GM23338 (cell line): ENCODE results near the gene CHD5. TPM values are rescaled to one million over a fixed set of nuclear protein-coding genes. Genes with fewer than 3 reads are reported as not detected.
A peak's percentile ranks its signal among the peaks of the same experiment; 100 is the strongest.

Experiments used
- ATAC-seq: fragments of 200-7000 bp; cut with Tn5 transposase; 3 replicates; pipeline ENCODE4 v1.9.1; 2020
- DNase-seq: peaks from one replicate; pipeline ENCODE4 v3.0.0-alpha.2; 2015; ENCODE audit warnings: low spot score
- H2AFZ ChIP-seq: fragments of 200-600 bp; sonication (generic); 2 replicates; pipeline ENCODE4 v1.8.0; 2016; ENCODE audit warnings: antibody characterized with exemption, mild to moderate bottlenecking, moderate library complexity
- H3F3A ChIP-seq: fragments of 200-600 bp; sonication (generic); replicated peaks from 2 replicates; pipeline ENCODE4 v1.8.0; 2017; ENCODE audit warnings: antibody characterized with exemption, mixed run types, low read depth
- H3K27ac ChIP-seq: fragments of 200-600 bp; sonication (generic); 2 replicates; pipeline ENCODE4 v1.6.1; 2016; ENCODE audit warnings: low read depth
- H3K27me3 ChIP-seq: fragments of 200-600 bp; sonication (generic); 2 replicates; pipeline ENCODE4 v1.8.0; 2016; ENCODE audit warnings: mild to moderate bottlenecking, mixed run types, moderate library complexity; ENCODE audit not compliant: insufficient read depth
- H3K36me3 ChIP-seq: fragments of 200-600 bp; sonication (generic); 2 replicates; pipeline ENCODE4 v1.8.0; 2016; ENCODE audit warnings: mild to moderate bottlenecking; ENCODE audit not compliant: insufficient read depth
- H3K4me1 ChIP-seq: fragments of 200-600 bp; sonication (generic); 2 replicates; pipeline ENCODE4 v1.8.0; 2016; ENCODE audit warnings: mild to moderate bottlenecking, moderate library complexity; ENCODE audit not compliant: insufficient read depth
- H3K4me2 ChIP-seq: fragments of 200-600 bp; sonication (generic); 2 replicates; pipeline ENCODE4 v1.7.1; 2017; ENCODE audit warnings: mixed run types
- H3K4me3 ChIP-seq: fragments of 200-600 bp; sonication (generic); 2 replicates; pipeline ENCODE4 v1.6.1; 2016; ENCODE audit warnings: mixed run types
- H3K79me2 ChIP-seq: fragments of 200-600 bp; sonication (generic); replicated peaks from 2 replicates; pipeline ENCODE4 v1.8.0; 2017; ENCODE audit warnings: mild to moderate bottlenecking; ENCODE audit not compliant: insufficient read depth
- H3K9me2 ChIP-seq: fragments of 200-600 bp; sonication (generic); 2 replicates; pipeline ENCODE4 v1.8.0; 2017; ENCODE audit not compliant: insufficient read depth
- H4K20me1 ChIP-seq: fragments of 200-600 bp; sonication (generic); replicated peaks from 2 replicates; pipeline ENCODE4 v1.8.0; 2017; ENCODE audit warnings: mild to moderate bottlenecking; ENCODE audit not compliant: insufficient read depth
- H3K27ac Mint-ChIP-seq: 2 replicates; pipeline ENCODE4 v1.8.0; 2020; ENCODE audit warnings: inconsistent platforms, mild to moderate bottlenecking, moderate library complexity, mixed read lengths
- H3K27me3 Mint-ChIP-seq: 3 replicates; pipeline ENCODE4 v1.8.0; 2022; ENCODE audit warnings: low read depth, mild to moderate bottlenecking, moderate library complexity, mixed read lengths, inconsistent platforms; ENCODE audit not compliant: insufficient read depth, poor library complexity
- H3K36me3 Mint-ChIP-seq: 3 replicates; pipeline ENCODE4 v1.8.0; 2021; ENCODE audit warnings: low read depth, mild to moderate bottlenecking, inconsistent platforms, moderate library complexity, mixed read lengths
- H3K4me1 Mint-ChIP-seq: 3 replicates; pipeline ENCODE4 v1.8.0; 2020; ENCODE audit warnings: mild to moderate bottlenecking, inconsistent platforms, mixed read lengths
- H3K4me3 Mint-ChIP-seq: 3 replicates; pipeline ENCODE4 v1.8.0; 2021; ENCODE audit warnings: moderate library complexity, mild to moderate bottlenecking, inconsistent platforms, mixed read lengths
- H3K9me3 Mint-ChIP-seq: 3 replicates; pipeline ENCODE4 v1.8.0; 2020; ENCODE audit warnings: moderate library complexity, mild to moderate bottlenecking, inconsistent platforms, mixed read lengths
- CREB1 ChIP-seq: fragments of 250-450 bp; sonication (Bioruptor Pico); IDR thresholded peaks from 2 replicates; pipeline ENCODE4 v1.5.0; 2020; ENCODE audit warnings: low read depth, mild to moderate bottlenecking, moderate library complexity
- CTCF ChIP-seq, 2 experiments: fragments of 200-600 bp in 1 of 2; sonication (generic) in 1 of 2; conservative IDR thresholded peaks; 2 replicates each; pipeline versions ENCODE4 v1.5.1 to v1.6.1; 2016 to 2017; ENCODE audit warnings: antibody characterized with exemption in 2 of 2, low read depth in 2 of 2, mild to moderate bottlenecking in 2 of 2, moderate library complexity in 1 of 2
- EZH2 ChIP-seq: fragments of 200-600 bp; sonication (generic); IDR thresholded peaks from one replicate; pipeline ENCODE4 v1.8.0; 2017; ENCODE audit warnings: antibody characterized with exemption, mild to moderate bottlenecking, low read depth; ENCODE audit not compliant: unreplicated experiment
- EZH2phosphoT487 ChIP-seq: fragments of 200-600 bp; sonication (generic); IDR thresholded peaks from one replicate; pipeline ENCODE4 v1.8.1; 2018; ENCODE audit warnings: antibody characterized with exemption; ENCODE audit not compliant: unreplicated experiment
- JUNB ChIP-seq: IDR thresholded peaks from one replicate; pipeline ENCODE4 v1.6.1; 2016; ENCODE audit warnings: antibody characterized with exemption; ENCODE audit not compliant: unreplicated experiment
- NANOG ChIP-seq: IDR thresholded peaks from 2 replicates; pipeline ENCODE4 v1.6.1; 2016; ENCODE audit warnings: antibody characterized with exemption, borderline replicate concordance
- POLR2AphosphoS5 ChIP-seq: IDR thresholded peaks from 2 replicates; pipeline ENCODE4 v1.6.1; 2016; ENCODE audit warnings: antibody characterized with exemption, low read depth
- REST ChIP-seq: IDR thresholded peaks from one replicate; pipeline ENCODE4 v1.6.1; 2018; ENCODE audit warnings: antibody characterized with exemption; ENCODE audit not compliant: unreplicated experiment
- STAT1 ChIP-seq: IDR thresholded peaks from one replicate; pipeline ENCODE4 v1.6.1; 2016; ENCODE audit warnings: antibody characterized with exemption; ENCODE audit not compliant: unreplicated experiment
- ZNF114 ChIP-seq: fragments of 250-450 bp; sonication (Bioruptor Pico); IDR thresholded peaks from 2 replicates; pipeline ENCODE4 v1.5.0; 2020; ENCODE audit warnings: mild to moderate bottlenecking, moderate library complexity
- ZNF331 ChIP-seq: fragments of 250-450 bp; sonication (Bioruptor Pico); IDR thresholded peaks from 2 replicates; pipeline ENCODE4 v1.5.0; 2020; ENCODE audit warnings: low read depth, mild to moderate bottlenecking, moderate library complexity
- polyA plus RNA-seq: library from polyadenylated mRNA; unstranded; fragments of >200 nt; fragmentation: Nextera tagmentation; extraction: Ambion mirVana; gene quantifications from 2 replicates; pipeline ENCODE4 v1.2.1, GENCODE V29; 2016
- total RNA-seq: library from RNA; depleted of rRNA; stranded (reverse); fragments of >200 nt; shearing (Covaris generic); gene quantifications from 2 replicates; pipeline ENCODE4 v1.2.3, GENCODE V29; 2014

Gene CHD5
- total and polyA plus RNA-seq, 2 experiments from 2014 or later, result 0.32 to 1.0 TPM

GRCh38 chr1:6142036-6142621 lies 38.0 kb downstream of the CHD5 start (continued):
- TF ChIP-seq CREB1, result no peak
- TF ChIP-seq POLR2AphosphoS5, result no peak

GRCh38 chr1:6141592-6141991 lies 38.5 kb downstream of the CHD5 start:
- Histone ChIP-seq H3K4me1 (no peaks in the 10 kb centered on the region), H4K20me1 (no peaks in the 10 kb centered on the region), H3K4me3 (no peak overlapping the region), H2AFZ (no peak overlapping the region), H3K27me3 (no peaks in the 10 kb centered on the region), H3K79me2 (no peaks in the 10 kb centered on the region), H3K9me2 (no peaks in the 10 kb centered on the region), H3F3A (no peaks in the 10 kb centered on the region), H3K36me3 (no peaks in the 10 kb centered on the region), H3K27ac (no peak overlapping the region), H3K4me2 (no peak overlapping the region)
- DNase-seq (peak; percentile 81), ATAC-seq (peak; percentile 83)
- TF ChIP-seq EZH2 (no peak), CTCF (conservative IDR thresholded peaks at IDR 0.05; ENCODE audit: low read depth in 2 of 2) (peak; percentile 48 to 67), NANOG (no peak), REST (no peak), CREB1 (0 out of 2 replicates have a peak, but pooled peaks have one; percentile 4)
- H3K27me3 Mint-ChIP-seq, result peaks cover 12% of the 10 kb centered on the region
- no peak overlapping the region for H3K4me3 Mint-ChIP-seq
- H3K4me1 Mint-ChIP-seq, result peaks cover 5% of the 10 kb centered on the region; the same call in 2 of the 3 replicates
- no peaks in the 10 kb centered on the region for H3K9me3 Mint-ChIP-seq
- no peaks in the 10 kb centered on the region for H3K36me3 Mint-ChIP-seq
- no peak overlapping the region for H3K27ac Mint-ChIP-seq

- peaks cover 5% of the 10 kb centered on the region; the same call in 2 of the 3 replicates for H3K4me1 Mint-ChIP-seq
- no peak overlapping the region for H3K27ac Mint-ChIP-seq
- Histone ChIP-seq H3K9me2 (no peaks in the 10 kb centered on the region), H3K36me3 (no peaks in the 10 kb centered on the region), H3K27ac (no peak overlapping the region), H3K4me1 (no peaks in the 10 kb centered on the region), H3K79me2 (no peaks in the 10 kb centered on the region), H2AFZ (no peak overlapping the region), H4K20me1 (no peaks in the 10 kb centered on the region), H3F3A (no peaks in the 10 kb centered on the region), H3K4me3 (no peak overlapping the region), H3K27me3 (no peaks in the 10 kb centered on the region), H3K4me2 (no peak overlapping the region)
- DNase-seq, result no peak
- no peak for ATAC-seq
- H3K27me3 Mint-ChIP-seq, result peaks cover 12% of the 10 kb centered on the region
- no peak overlapping the region for H3K4me3 Mint-ChIP-seq
- H3K9me3 Mint-ChIP-seq, result no peaks in the 10 kb centered on the region; the same call in 2 of the 3 replicates
- H3K36me3 Mint-ChIP-seq, result no peaks in the 10 kb centered on the region
- TF ChIP-seq EZH2phosphoT487 (no peak), ZNF114 (no peak), JUNB (no peak), STAT1 (no peak), ZNF331 (CRISPR knock-in tag) (no peak)
These were observed 39.7 kb downstream of the CHD5 start for GRCh38 chr1:6140413-6140812.
